PC-9 (cell line): Measurements from ENCODE around the gene RNASET2.

Source experiments
- EZH2 ChIP-seq: fragments of 200-600 bp; sonication (generic); IDR thresholded peaks from 2 replicates; pipeline ENCODE4 v1.8.0; 2017; ENCODE audit warnings: antibody characterized with exemption, low read depth
- TF ChIP-seq, protein P1 (sequence below): fragments of 200-600 bp; sonication (generic); conservative IDR thresholded peaks from 2 replicates; pipeline ENCODE4 v1.6.1; 2017; ENCODE audit warnings: mixed run types, antibody characterized with exemption, mild to moderate bottlenecking, moderate library complexity

DNA sequence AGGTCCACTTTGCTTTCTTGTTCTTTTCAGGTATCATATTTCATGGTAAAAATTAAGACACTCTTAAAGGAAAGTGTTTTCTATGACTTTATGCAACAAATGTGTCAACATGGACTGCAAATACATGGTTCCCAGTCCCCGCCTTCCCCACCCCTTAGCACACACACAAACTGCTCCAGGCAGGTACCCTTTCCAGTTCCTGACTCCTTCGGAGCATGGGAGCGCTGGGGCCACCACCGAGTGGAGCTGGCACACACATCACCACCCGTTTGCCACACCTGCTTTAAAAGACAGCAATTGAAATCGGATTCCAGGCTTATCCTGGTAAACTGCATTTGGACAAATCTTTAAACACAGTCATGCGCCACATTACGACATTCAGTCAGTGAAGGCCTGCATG lies 22.2 kb downstream of the RNASET2 start:
- TF ChIP-seq EZH2, result no peak
- TF ChIP-seq, protein P1, sequence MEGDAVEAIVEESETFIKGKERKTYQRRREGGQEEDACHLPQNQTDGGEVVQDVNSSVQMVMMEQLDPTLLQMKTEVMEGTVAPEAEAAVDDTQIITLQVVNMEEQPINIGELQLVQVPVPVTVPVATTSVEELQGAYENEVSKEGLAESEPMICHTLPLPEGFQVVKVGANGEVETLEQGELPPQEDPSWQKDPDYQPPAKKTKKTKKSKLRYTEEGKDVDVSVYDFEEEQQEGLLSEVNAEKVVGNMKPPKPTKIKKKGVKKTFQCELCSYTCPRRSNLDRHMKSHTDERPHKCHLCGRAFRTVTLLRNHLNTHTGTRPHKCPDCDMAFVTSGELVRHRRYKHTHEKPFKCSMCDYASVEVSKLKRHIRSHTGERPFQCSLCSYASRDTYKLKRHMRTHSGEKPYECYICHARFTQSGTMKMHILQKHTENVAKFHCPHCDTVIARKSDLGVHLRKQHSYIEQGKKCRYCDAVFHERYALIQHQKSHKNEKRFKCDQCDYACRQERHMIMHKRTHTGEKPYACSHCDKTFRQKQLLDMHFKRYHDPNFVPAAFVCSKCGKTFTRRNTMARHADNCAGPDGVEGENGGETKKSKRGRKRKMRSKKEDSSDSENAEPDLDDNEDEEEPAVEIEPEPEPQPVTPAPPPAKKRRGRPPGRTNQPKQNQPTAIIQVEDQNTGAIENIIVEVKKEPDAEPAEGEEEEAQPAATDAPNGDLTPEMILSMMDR, result no peak
